Inflammatory macrophage treated with lipopolysaccharide for 4 hours (primary cell): ENCODE results near the gene SPAG9.

Source experiments
- DNase-seq: peaks from one replicate; pipeline ENCODE4 v3.0.0-alpha.2; 2020

SPAG9 gene

DNA sequence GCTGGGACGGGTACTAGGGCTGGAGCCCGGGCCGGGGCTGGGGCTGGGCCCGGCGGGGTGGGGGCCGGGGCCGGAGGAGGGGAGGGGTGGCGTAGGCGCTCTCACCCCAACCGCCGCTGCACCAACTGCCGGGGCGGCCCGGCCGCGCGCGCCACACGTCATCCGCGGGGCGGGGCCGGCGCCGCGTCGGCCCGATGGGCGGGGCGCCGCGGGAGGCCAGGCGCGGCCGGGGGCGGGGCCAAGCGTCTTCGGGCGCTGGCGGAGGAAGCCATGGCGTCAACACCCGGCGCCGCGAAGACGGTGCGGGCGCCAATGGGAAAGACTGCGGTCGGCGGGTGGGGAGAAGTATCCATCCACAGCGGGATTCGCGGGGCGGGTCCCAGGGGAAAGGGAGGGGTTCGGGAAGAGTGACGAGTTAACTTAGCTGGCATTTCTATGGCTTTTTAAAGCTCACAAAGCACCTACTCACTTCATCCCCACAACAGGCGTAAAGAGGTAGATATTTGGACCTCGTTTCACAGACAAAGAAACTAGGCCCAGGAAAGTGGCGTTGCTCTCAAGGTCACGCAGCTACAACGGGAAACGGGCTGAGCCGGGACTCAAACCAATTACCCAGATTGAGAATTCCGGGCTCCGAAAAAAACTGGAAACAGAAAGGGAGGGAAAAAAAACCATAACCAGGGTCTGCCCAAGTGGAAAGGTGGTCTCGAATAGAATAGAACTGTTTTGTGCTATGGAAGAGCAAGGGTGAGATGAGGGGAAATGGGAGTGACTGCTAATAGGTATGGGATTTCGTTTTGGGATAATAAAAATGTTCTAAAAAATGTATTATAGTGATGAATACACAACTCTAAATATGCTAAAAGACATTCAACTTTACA lies at the start of gene SPAG9:
Gene SPAG9, minus strand, starts transcription at position 130 of the 881 bp plus-strand sequence. CDS start 212 bp downstream, outside the sequence.
- peak; percentile 99 for DNase-seq

- no peak for DNase-seq
These were observed 48.7 kb upstream of the SPAG9 start for GRCh38 chr17:51169340-51169739.

- peak; percentile 25 for DNase-seq
These were observed 46.6 kb upstream of the SPAG9 start for GRCh38 chr17:51166987-51167931.

DNA sequence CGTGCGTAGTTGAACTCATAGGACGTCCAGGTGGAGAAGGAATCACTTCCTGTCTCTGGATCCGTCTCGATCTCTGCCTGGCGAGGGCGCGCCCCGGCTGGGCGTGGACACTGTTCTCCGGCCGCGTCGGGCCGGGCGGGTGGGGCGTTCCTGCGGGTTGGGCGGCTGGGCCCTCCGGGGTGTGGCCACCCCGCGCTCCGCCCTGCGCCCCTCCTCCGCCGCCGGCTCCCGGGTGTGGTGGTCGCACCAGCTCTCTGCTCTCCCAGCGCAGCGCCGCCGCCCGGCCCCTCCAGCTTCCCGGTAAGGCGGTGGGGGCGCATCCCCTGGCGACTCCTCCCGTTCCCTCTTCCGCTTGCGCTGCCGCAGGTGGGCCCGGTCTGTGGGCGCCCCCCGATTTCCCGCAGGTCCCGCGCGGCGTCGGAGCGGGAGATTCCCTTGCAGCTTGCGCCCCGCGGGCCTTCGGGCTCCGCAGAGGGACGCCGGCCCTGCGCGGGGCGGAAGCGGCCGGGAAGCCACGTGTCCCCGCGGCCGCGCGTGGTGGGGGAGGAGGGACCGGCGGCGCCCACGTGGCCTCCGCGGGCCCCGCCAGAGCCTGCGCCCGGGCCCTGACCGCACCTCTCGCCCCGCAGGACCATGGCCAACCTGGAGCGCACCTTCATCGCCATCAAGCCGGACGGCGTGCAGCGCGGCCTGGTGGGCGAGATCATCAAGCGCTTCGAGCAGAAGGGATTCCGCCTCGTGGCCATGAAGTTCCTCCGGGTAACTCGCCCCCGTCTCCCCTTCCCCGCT lies 45.7 kb upstream of the SPAG9 start, which contains the start of gene NME2:
Gene NME2, plus strand, starts transcription at position 214 of the 789 bp plus-strand sequence. Its CDS starts 420 bp downstream, at position 634.
- peak; percentile 83 for DNase-seq

DNA sequence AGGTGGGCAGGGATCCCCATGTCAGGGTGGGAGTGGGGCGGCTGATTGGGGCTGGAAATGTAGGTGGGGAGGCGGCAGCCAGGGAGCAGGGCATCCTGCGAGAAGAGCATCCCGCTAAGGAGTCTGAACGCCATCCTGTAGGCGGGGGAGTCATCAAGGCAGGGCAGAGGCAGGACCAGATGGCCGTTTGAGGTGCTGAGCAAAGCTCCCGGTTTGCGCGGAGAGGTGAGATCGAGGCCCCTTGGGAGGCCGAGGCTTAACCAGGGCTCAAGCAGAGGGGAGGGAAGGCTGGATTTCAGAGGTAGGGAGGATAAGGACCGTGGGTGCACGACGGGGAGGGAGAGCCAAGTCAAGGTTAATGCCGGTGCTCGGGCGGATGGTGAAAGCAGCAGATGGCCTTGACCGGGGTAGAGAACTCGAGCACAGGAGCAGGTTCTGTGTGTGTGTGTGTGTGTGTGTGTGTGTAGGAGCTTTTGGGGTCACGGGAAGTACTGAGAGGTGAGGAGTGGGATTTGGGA lies 45.1 kb upstream of the SPAG9 start:
- DNase-seq = no peak

- no peak for DNase-seq
These were observed 44.4 kb upstream of the SPAG9 start for GRCh38 chr17:51164911-51165679.

DNA sequence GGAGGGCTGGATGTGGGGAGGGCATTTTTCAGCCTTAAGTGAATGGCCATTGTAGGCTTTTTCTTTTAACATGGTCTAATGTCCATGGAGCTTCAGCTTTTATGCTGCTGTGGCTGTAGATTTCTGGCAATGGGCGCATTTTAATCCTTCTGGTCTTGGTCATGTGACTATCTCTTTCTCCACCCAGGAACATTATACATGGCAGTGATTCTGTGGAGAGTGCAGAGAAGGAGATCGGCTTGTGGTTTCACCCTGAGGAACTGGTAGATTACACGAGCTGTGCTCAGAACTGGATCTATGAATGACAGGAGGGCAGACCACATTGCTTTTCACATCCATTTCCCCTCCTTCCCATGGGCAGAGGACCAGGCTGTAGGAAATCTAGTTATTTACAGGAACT lies 40.9 kb upstream of the SPAG9 start:
- DNase-seq = no peak

DNA sequence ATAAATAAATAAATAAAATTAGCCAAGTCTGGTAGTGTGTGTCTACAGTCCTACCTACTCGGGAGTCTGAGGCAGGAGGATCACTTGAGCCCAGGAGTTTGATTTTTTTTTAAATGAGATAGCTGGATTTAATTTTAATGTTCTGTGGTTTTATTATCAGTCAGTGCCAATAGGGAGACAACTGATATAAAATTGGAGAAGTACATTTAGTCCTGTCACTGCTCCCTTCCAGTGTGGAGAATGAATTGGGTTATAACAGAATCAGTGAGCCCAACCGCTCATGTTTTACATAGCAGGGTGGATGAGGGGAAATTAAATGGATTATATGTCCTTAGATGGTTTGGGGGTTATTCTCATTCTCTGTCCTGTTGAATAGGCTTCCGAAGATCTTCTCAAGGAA lies 38.9 kb upstream of the SPAG9 start:
- no peak for DNase-seq

- DNase-seq = no peak
These were observed 34.7 kb upstream of the SPAG9 start for GRCh38 chr17:51155416-51155815.

DNA sequence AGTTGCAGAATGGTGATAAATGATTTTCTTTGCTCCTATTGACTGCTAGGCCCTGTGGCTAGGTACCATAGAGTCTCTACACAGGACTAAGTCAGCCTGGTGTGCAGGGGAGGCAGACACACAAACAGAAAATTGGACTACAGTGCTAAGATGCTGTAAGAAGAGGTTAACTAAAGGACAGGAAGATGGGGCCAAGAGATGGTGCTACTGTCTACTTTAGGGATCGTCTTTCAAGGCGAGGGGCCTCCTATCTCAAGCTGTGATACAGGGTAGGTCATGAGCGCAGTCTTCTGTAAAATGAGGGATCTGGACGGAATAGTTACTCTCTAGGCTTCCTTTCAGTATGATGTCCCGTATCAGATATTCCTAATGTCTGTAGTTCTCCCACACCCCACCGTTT lies 33.5 kb upstream of the SPAG9 start:
- no peak for DNase-seq

- peak; percentile 100 for DNase-seq
These were observed 32.8 kb upstream of the SPAG9 start, which contains the start of gene NME1 for GRCh38 chr17:51153210-51154072. NME1 (plus strand) TSS chr17:51153559; CDS start chr17:51155655, 2,096 bp downstream.

DNA sequence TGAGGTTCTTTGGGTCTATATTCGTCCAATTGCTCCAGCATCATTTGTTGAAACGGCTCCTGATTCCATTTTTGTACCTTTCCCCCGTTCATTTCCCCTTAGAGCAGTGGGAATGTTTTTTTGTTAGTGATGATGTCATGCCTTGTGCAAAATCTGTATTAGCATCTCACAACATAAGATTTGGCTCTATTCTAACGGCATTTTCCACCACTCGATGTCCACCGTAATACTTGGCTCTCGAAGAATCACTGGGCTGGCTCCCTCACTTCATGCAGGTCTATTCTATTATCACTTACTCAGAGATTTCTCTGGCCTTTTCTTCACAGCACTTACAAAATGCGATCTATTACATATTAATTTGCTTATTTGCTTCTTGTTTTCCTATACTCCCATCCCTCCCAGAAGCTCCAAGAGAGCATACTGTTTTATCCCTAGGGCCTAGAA lies 32.1 kb upstream of the SPAG9 start:
- peak; percentile 44 for DNase-seq

- no peak for DNase-seq
These were observed 30.3 kb upstream of the SPAG9 start for GRCh38 chr17:51150932-51151331.

GRCh38 chr17:51149163-51149562 lies 28.5 kb upstream of the SPAG9 start:
- no peak for DNase-seq

DNA sequence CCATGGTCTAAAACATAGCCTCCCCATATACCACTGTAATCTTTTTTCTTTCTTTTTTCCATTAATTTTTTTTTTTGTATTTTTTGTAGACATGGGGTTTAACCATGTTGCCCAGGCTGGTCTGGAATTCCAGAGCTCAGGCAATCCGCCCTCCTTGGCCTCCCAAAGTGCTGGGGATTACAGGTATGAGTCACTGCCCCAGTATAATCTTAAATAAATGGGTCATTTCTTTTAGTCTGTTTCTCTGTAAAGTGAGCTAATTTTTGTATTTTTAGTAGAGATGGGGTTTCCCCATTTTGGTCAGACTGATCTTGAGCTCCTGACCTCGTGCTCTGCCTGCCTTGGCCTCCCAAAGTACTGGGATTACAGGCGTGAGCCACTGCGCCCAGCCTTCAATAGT lies 27.0 kb upstream of the SPAG9 start:
- peak; percentile 84 for DNase-seq

GRCh38 chr17:51144266-51145022 lies 23.8 kb upstream of the SPAG9 start:
- DNase-seq = no peak

DNA sequence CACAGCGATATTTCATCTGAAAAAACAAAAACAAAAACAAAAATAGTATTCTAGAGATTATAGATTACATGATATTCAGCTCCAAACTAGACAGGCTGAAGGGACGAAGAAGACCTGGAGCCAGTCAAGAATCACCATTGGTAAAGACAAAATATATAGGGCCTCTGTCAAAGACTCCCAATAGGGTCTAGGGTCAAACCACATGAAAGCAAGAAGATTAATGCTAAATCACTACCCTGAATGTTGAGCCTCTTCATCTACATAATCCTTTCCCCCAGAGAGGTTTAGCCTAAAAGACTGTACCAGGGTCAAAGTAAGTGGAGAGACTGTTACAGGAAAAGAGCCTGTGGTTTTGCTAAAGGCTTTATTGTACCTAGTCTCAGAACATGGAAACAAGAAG lies 21.9 kb upstream of the SPAG9 start:
- DNase-seq = no peak

GRCh38 chr17:51135956-51136355 lies 15.3 kb upstream of the SPAG9 start:
- DNase-seq = no peak

DNA sequence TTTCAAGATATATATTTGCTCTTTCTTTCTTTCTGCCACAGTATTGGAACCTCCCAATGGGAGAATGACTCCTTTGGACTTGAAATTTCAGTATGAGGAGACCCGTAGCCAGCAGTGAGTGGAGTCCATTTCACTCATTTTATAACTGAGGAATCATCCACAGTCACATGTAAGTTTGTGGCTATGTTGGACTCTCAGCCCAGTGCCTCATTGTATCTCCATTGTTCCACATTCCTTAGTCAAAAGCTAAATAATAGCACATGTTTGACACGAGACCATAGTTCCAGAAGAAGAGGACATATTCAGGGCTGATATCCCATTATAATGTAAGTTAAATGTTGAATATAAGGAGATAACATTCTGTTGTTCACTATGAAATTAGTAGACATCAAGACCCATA lies 12.7 kb upstream of the SPAG9 start:
- no peak for DNase-seq

GRCh38 chr17:51132964-51133319 lies 12.3 kb upstream of the SPAG9 start:
- peak; percentile 42 for DNase-seq
